H9 (cell line): ENCODE measurements around the gene PEA15. TPM values are rescaled to one million over a fixed set of nuclear protein-coding genes. Genes with fewer than 3 reads are reported as not detected.

Experiments used
- DNase-seq: peaks from one replicate; pipeline ENCODE4 v3.0.0-alpha.2; 2017
- H2AFZ ChIP-seq: one replicate; pipeline ENCODE4 v1.6.1; 2013; ENCODE audit warnings: mild to moderate bottlenecking, low read length, control low read depth, moderate library complexity
- H2AK5ac ChIP-seq: 2 replicates; pipeline ENCODE4 v1.6.1; 2013; ENCODE audit warnings: low read length, control low read depth, mixed read lengths; ENCODE audit not compliant: insufficient read length
- H2BK120ac ChIP-seq: one replicate; pipeline ENCODE4 v1.6.1; 2013; ENCODE audit warnings: low read depth, mild to moderate bottlenecking, low read length, control low read depth, inconsistent platforms; ENCODE audit not compliant: poor library complexity, severe bottlenecking
- H2BK12ac ChIP-seq: 2 replicates; pipeline ENCODE4 v1.6.1; 2013; ENCODE audit warnings: low read length, control low read depth, mixed read lengths, low read depth; ENCODE audit not compliant: insufficient read length
- H2BK15ac ChIP-seq: 2 replicates; pipeline ENCODE4 v1.6.1; 2013; ENCODE audit warnings: low read depth, low read length, control low read depth
- H2BK20ac ChIP-seq: one replicate; pipeline ENCODE4 v1.6.1; 2013; ENCODE audit warnings: low read depth, mild to moderate bottlenecking, low read length, control low read depth, inconsistent platforms; ENCODE audit not compliant: poor library complexity, severe bottlenecking
- H2BK5ac ChIP-seq: 2 replicates; pipeline ENCODE4 v1.6.1; 2013; ENCODE audit warnings: low read length, control low read depth, mixed read lengths; ENCODE audit not compliant: insufficient read length
- H3K14ac ChIP-seq: 2 replicates; pipeline ENCODE4 v1.6.1; 2013; ENCODE audit warnings: low read length, control low read depth; ENCODE audit not compliant: insufficient read depth
- H3K18ac ChIP-seq: 2 replicates; pipeline ENCODE4 v1.6.1; 2013; ENCODE audit warnings: low read depth, mild to moderate bottlenecking, mixed read lengths, low read length, control low read depth; ENCODE audit not compliant: insufficient read length
- H3K23ac ChIP-seq: 2 replicates; pipeline ENCODE4 v1.6.1; 2013; ENCODE audit warnings: low read length, control low read depth, mixed read lengths, low read depth; ENCODE audit not compliant: insufficient read length
- H3K23me2 ChIP-seq: 2 replicates; pipeline ENCODE4 v1.6.1; 2013; ENCODE audit warnings: low read depth, mild to moderate bottlenecking, mixed read lengths, low read length, control low read depth; ENCODE audit not compliant: insufficient read length, poor library complexity, severe bottlenecking
- H3K27ac ChIP-seq: 2 replicates; pipeline ENCODE4 v1.5.1; 2013; ENCODE audit warnings: low read length, control low read depth, mixed read lengths, low read depth; ENCODE audit not compliant: insufficient read length
- H3K27me3 ChIP-seq: 2 replicates; pipeline ENCODE4 v1.6.1; 2013; ENCODE audit warnings: low read length, control low read depth, inconsistent platforms; ENCODE audit not compliant: insufficient read depth
- H3K4ac ChIP-seq: 2 replicates; pipeline ENCODE4 v1.6.1; 2013; ENCODE audit warnings: low read depth, mild to moderate bottlenecking, control low read depth, inconsistent platforms, low read length, moderate library complexity
- H3K4me1 ChIP-seq: 2 replicates; pipeline ENCODE4 v1.6.1; 2013; ENCODE audit warnings: low read length, control low read depth, inconsistent platforms; ENCODE audit not compliant: insufficient read depth
- H3K4me2 ChIP-seq: 2 replicates; pipeline ENCODE4 v1.6.1; 2013; ENCODE audit warnings: low read length, control low read depth, mixed read lengths; ENCODE audit not compliant: insufficient read length, insufficient read depth
- H3K56ac ChIP-seq: 2 replicates; pipeline ENCODE4 v1.6.1; 2013; ENCODE audit warnings: low read depth, mild to moderate bottlenecking, mixed read lengths, low read length, control low read depth; ENCODE audit not compliant: insufficient read length
- H3K79me1 ChIP-seq: 2 replicates; pipeline ENCODE4 v1.6.1; 2013; ENCODE audit warnings: low read depth, mild to moderate bottlenecking, moderate library complexity, low read length, control low read depth, inconsistent platforms; ENCODE audit not compliant: insufficient read depth, poor library complexity, severe bottlenecking
- H3K79me2 ChIP-seq: 2 replicates; pipeline ENCODE4 v1.6.1; 2013; ENCODE audit warnings: low read length, control low read depth, inconsistent platforms; ENCODE audit not compliant: insufficient read depth
- H3K9ac ChIP-seq: 2 replicates; pipeline ENCODE4 v1.6.1; 2013; ENCODE audit warnings: low read length, control low read depth, mixed read lengths; ENCODE audit not compliant: insufficient read length; ENCODE audit errors: extremely low read depth
- H3K9me3 ChIP-seq: one replicate; pipeline ENCODE4 v1.6.1; 2013; ENCODE audit warnings: low read depth, low read length, inconsistent platforms; ENCODE audit not compliant: control insufficient read depth
- H3T11ph ChIP-seq: one replicate; pipeline ENCODE4 v1.6.1; 2013; ENCODE audit warnings: mild to moderate bottlenecking, low read length, control low read depth, inconsistent platforms
- H4K20me1 ChIP-seq: one replicate; pipeline ENCODE4 v1.6.1; 2013; ENCODE audit not compliant: control insufficient read depth, insufficient read length, insufficient read depth
- H4K5ac ChIP-seq: 2 replicates; pipeline ENCODE4 v1.6.1; 2013; ENCODE audit warnings: low read depth, mild to moderate bottlenecking, mixed read lengths, low read length, control low read depth; ENCODE audit not compliant: insufficient read length
- H4K8ac ChIP-seq: replicated peaks from 2 replicates; pipeline ENCODE4 v1.6.1; 2013; ENCODE audit warnings: low read length, control low read depth, mixed read lengths, low read depth; ENCODE audit not compliant: insufficient read length
- H4K91ac ChIP-seq: 2 replicates; pipeline ENCODE4 v1.6.1; 2013; ENCODE audit warnings: low read depth, mild to moderate bottlenecking, moderate library complexity, mixed read lengths, low read length, control low read depth; ENCODE audit not compliant: insufficient read length
- H3K27ac Mint-ChIP-seq, 3 experiments: 2 replicates in 2 of 3; 3 replicates in 1 of 3; pipeline ENCODE4 v1.8.0; 2020 to 2021; ENCODE audit warnings: mixed read lengths in 3 of 3, mild to moderate bottlenecking in 1 of 3, moderate library complexity in 1 of 3
- H3K27me3 Mint-ChIP-seq: 2 replicates; pipeline ENCODE4 v1.8.0; 2021; ENCODE audit warnings: low read depth, mild to moderate bottlenecking, moderate library complexity, mixed read lengths
- H3K36me3 Mint-ChIP-seq, 3 experiments: 2 replicates in 2 of 3; 3 replicates in 1 of 3; pipeline ENCODE4 v1.8.0; 2020 to 2021; ENCODE audit warnings: low read depth in 3 of 3, mixed read lengths in 3 of 3; ENCODE audit not compliant: insufficient read depth in 1 of 3
- H3K4me1 Mint-ChIP-seq, 2 experiments: 2 replicates each; pipeline ENCODE4 v1.8.0; 2020; ENCODE audit warnings: mixed read lengths in 2 of 2
- H3K4me3 Mint-ChIP-seq, 2 experiments: 2 replicates in 1 of 2; 3 replicates in 1 of 2; pipeline ENCODE4 v1.8.0; 2020 to 2021; ENCODE audit warnings: mild to moderate bottlenecking in 2 of 2, mixed read lengths in 2 of 2, moderate library complexity in 1 of 2
- H3K9me3 Mint-ChIP-seq, 2 experiments: 2 replicates in 1 of 2; 3 replicates in 1 of 2; pipeline ENCODE4 v1.8.0; 2020; ENCODE audit warnings: mild to moderate bottlenecking in 2 of 2, mixed read lengths in 2 of 2, moderate library complexity in 1 of 2
- WGBS: extraction: QIAGEN DNeasy Blood & Tissue Kit; methylation state at CpG from one replicate; pipeline ENCODE4 v1.1.7; 2013; ENCODE audit warnings: missing lambda C conversion rate, low lambda C conversion rate, mixed read lengths; ENCODE audit not compliant: insufficient read length; ENCODE audit errors: extremely low coverage; 5-methylcytosine and 5-hydroxymethylcytosine counted together
- total RNA-seq: library from RNA; stranded (reverse); gene quantifications from 2 replicates; pipeline ENCODE4 v1.2.1, GENCODE V29; 2021
- TF ChIP-seq, protein P1 (sequence below): fragments of 200-600 bp; sonication (generic); conservative IDR thresholded peaks from 3 replicates; pipeline ENCODE4 v1.8.0; 2021; ENCODE audit warnings: antibody characterized with exemption, mild to moderate bottlenecking

PEA15 gene
- total RNA-seq, 1 experiment from 2014 or later = 82.1 TPM

DNA sequence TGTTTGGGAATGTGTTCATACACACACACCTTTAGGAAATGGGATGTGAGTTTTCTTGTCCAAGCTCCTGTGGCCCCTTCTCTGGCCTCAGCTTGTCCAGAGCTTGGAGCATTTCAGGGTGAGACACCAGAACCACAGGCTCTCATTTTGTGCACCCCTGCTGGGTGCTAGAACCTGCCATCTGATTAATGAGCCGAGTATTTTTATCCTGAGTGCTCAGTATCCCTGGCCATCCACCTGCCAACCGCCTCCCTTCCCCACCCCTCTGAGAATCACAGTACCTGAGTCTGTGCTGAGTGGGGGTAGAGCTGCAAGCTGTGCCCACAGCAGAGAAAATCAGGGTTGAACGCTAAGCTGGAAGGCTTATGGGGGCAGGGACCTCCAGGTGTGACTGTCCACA is 13.4 kb upstream of the PEA15 start:
- Histone ChIP-seq H4K5ac (no peak overlapping the region), H3K4ac (no peak overlapping the region), H3K9me3 (no peaks in the 10 kb centered on the region), H3T11ph (no peak overlapping the region), H2AK5ac (no peak overlapping the region), H3K9ac (no peak overlapping the region), H2BK15ac (no peak overlapping the region), H3K27ac (no peak overlapping the region), H3K23me2 (no peaks in the 10 kb centered on the region), H3K4me1 (peaks cover 3% of the 10 kb centered on the region; the same call in 1 of the 2 replicates), H2BK120ac (no peak overlapping the region), H4K91ac (no peak overlapping the region), H4K20me1 (no peaks in the 10 kb centered on the region), H2AFZ (no peak overlapping the region), H3K18ac (no peak overlapping the region), H3K79me1 (no peaks in the 10 kb centered on the region), H3K4me2 (no peak overlapping the region), H3K23ac (no peak overlapping the region), H2BK20ac (no peak overlapping the region), H2BK5ac (no peak overlapping the region), H3K56ac (no peak overlapping the region), H2BK12ac (no peak overlapping the region), H3K14ac (no peak overlapping the region), H3K27me3 (no peaks in the 10 kb centered on the region), H4K8ac (no peak overlapping the region), H3K79me2 (no peaks in the 10 kb centered on the region)
- Mint-ChIP-seq H3K9me3 (no peaks in the 10 kb centered on the region), H3K4me1 (peaks cover 9 to 11% of the 10 kb centered on the region in 2 experiments; a peak in 3 of 4 replicates), H3K27me3 (peaks cover 18% of the 10 kb centered on the region), H3K36me3 (no peaks in the 10 kb centered on the region; a peak in 1 of 7 replicates), H3K4me3 (no peak overlapping the region), H3K27ac (no peak overlapping the region)
- WGBS = no CpG with 5 or more reads among the region's 3 CpGs
- TF ChIP-seq, protein P1, sequence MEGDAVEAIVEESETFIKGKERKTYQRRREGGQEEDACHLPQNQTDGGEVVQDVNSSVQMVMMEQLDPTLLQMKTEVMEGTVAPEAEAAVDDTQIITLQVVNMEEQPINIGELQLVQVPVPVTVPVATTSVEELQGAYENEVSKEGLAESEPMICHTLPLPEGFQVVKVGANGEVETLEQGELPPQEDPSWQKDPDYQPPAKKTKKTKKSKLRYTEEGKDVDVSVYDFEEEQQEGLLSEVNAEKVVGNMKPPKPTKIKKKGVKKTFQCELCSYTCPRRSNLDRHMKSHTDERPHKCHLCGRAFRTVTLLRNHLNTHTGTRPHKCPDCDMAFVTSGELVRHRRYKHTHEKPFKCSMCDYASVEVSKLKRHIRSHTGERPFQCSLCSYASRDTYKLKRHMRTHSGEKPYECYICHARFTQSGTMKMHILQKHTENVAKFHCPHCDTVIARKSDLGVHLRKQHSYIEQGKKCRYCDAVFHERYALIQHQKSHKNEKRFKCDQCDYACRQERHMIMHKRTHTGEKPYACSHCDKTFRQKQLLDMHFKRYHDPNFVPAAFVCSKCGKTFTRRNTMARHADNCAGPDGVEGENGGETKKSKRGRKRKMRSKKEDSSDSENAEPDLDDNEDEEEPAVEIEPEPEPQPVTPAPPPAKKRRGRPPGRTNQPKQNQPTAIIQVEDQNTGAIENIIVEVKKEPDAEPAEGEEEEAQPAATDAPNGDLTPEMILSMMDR = no peak
- no peak for DNase-seq
